H1 (cell line): Measurements from ENCODE around the gene ARF6.

Experiments
- CBX8 ChIP-seq: fragments of 300-800, 300-1000 bp; sonication (generic); IDR thresholded peaks from 2 replicates; pipeline ENCODE4 v1.7.1; 2016; ENCODE audit warnings: low read depth, low read length, borderline replicate concordance
- CEBPB ChIP-seq: IDR thresholded peaks from 2 replicates; pipeline ENCODE4 v1.6.1; 2012; ENCODE audit warnings: low read depth, low read length
- CHD1 ChIP-seq: IDR thresholded peaks from 2 replicates; pipeline ENCODE4 v1.6.1; 2012; ENCODE audit warnings: low read depth, low read length, improper control_type of control experiment
- CTCF ChIP-seq, 3 experiments: IDR thresholded peaks; 1 replicate in 2 of 3; 2 replicates in 1 of 3; pipeline versions ENCODE4 v1.5.1 to v1.6.1; 2011; ENCODE audit warnings: low read length in 3 of 3, mild to moderate bottlenecking in 3 of 3, inconsistent platforms in 2 of 3, low read depth in 1 of 3, moderate library complexity in 1 of 3; ENCODE audit not compliant: insufficient read depth in 1 of 3; ENCODE audit errors: control extremely low read depth in 1 of 3
- EP300 ChIP-seq, 2 experiments: IDR thresholded peaks; 1 replicate in 1 of 2; 2 replicates in 1 of 2; pipeline ENCODE4 v1.6.1; 2011 to 2012; ENCODE audit warnings: low read depth in 2 of 2, low read length in 2 of 2, mild to moderate bottlenecking in 2 of 2, borderline replicate concordance in 1 of 2, inconsistent platforms in 1 of 2, moderate library complexity in 1 of 2
- FOSL1 ChIP-seq: IDR thresholded peaks from 2 replicates; pipeline ENCODE4 v1.6.1; 2011; ENCODE audit warnings: mild to moderate bottlenecking, low read depth, low read length, moderate library complexity; ENCODE audit not compliant: insufficient read depth
- GABPA ChIP-seq: IDR thresholded peaks from 2 replicates; pipeline ENCODE4 v1.6.1; 2011; ENCODE audit warnings: mild to moderate bottlenecking, low read length, moderate library complexity, borderline replicate concordance; ENCODE audit not compliant: insufficient read depth
- HDAC2 ChIP-seq, 2 experiments: fragments of 300-600 bp in 1 of 2; sonication (generic) in 1 of 2; IDR thresholded peaks; 2 replicates each; pipeline ENCODE4 v1.6.1; 2011 to 2012; ENCODE audit warnings: low read depth in 2 of 2, low read length in 2 of 2, mild to moderate bottlenecking in 2 of 2, moderate library complexity in 2 of 2, borderline replicate concordance in 1 of 2, inconsistent platforms in 1 of 2
- JUN ChIP-seq: IDR thresholded peaks from 2 replicates; pipeline ENCODE4 v1.6.1; 2011; ENCODE audit warnings: low read depth, mild to moderate bottlenecking, improper control_type of control experiment, low read length
- RAD21 ChIP-seq, 2 experiments: IDR thresholded peaks in 1 of 2; conservative IDR thresholded peaks in 1 of 2; 2 replicates each; pipeline ENCODE4 v1.6.1; 2011; ENCODE audit warnings: low read depth in 2 of 2, low read length in 2 of 2, improper control_type of control experiment in 1 of 2, inconsistent platforms in 1 of 2, mild to moderate bottlenecking in 1 of 2, moderate library complexity in 1 of 2
- RFX5 ChIP-seq: IDR thresholded peaks from 2 replicates; pipeline ENCODE4 v1.6.1; 2011; ENCODE audit warnings: low read depth, low read length, improper control_type of control experiment, borderline replicate concordance
- SIN3A ChIP-seq, 2 experiments: IDR thresholded peaks in 1 of 2; conservative IDR thresholded peaks in 1 of 2; 2 replicates each; pipeline ENCODE4 v1.6.1; 2011 to 2012; ENCODE audit warnings: low read length in 2 of 2, improper control_type of control experiment in 1 of 2, low read depth in 1 of 2, mild to moderate bottlenecking in 1 of 2
- TAF1 ChIP-seq: IDR thresholded peaks from 2 replicates; pipeline ENCODE4 v1.6.1; 2011; ENCODE audit warnings: mild to moderate bottlenecking, low read depth, low read length
- YY1 ChIP-seq: IDR thresholded peaks from 2 replicates; pipeline ENCODE4 v1.6.1; 2011; ENCODE audit warnings: low read depth, mild to moderate bottlenecking, low read length

GRCh38 chr14:49933704-49934103 lies 40.8 kb downstream of the ARF6 start:
- TF ChIP-seq GABPA (no peak), RAD21 (IDR thresholded peaks at IDR 0.05 in 1 of 2, conservative IDR thresholded peaks at IDR 0.05 in 1 of 2; ENCODE audit: low read depth in 2 of 2, low read length in 2 of 2) (no peak), CTCF (IDR thresholded peaks at IDR 0.05; ENCODE audit: control extremely low read depth in 1 of 3, insufficient read depth in 1 of 3, low read depth in 1 of 3, low read length in 3 of 3) (no peak), YY1 (no peak), JUN (no peak), CHD1 (no peak), SIN3A (conservative IDR thresholded peaks at IDR 0.05 in 1 of 2, IDR thresholded peaks at IDR 0.05 in 1 of 2; ENCODE audit: low read depth in 1 of 2, low read length in 2 of 2) (no peak), TAF1 (no peak), CBX8 (no peak), HDAC2 (IDR thresholded peaks at IDR 0.05; ENCODE audit: borderline replicate concordance in 1 of 2, low read depth in 2 of 2, low read length in 2 of 2) (no peak), RFX5 (no peak), FOSL1 (no peak), CEBPB (no peak), EP300 (IDR thresholded peaks at IDR 0.05; ENCODE audit: borderline replicate concordance in 1 of 2, low read depth in 2 of 2, low read length in 2 of 2) (no peak)
